ENCODE measurements around the gene ZNF423.

GRCh38 chr16:49712542-49712941 lies 143.4 kb downstream of the ZNF423 start:
- TF ChIP-seq EZH2 (IDR thresholded peaks at IDR 0.05; ENCODE audit: insufficient read depth, poor library complexity, severe bottlenecking) (no peak), EZH2phosphoT487 (IDR thresholded peaks at IDR 0.05; ENCODE audit: insufficient read depth, low read depth) (no peak)

All from GM23248 (cell line).